ENCODE measurements around the gene GPAT3.

GPAT3 gene

GRCh38 chr4:83527671-83528070 is 8.2 kb upstream of the GPAT3 start:
- DNase-seq (no peak), ATAC-seq (no peak)
- Mint-ChIP-seq H3K4me1 (no peaks in the 10 kb centered on the region), H3K27me3 (peaks cover 24% of the 10 kb centered on the region), H3K9me3 (no peaks in the 10 kb centered on the region), H3K4me3 (no peak overlapping the region), H3K27ac (no peak overlapping the region)

GRCh38 chr4:83536362-83537272 is 709 bp downstream of the GPAT3 start:
- ATAC-seq (peak; percentile 13), DNase-seq (peak in 1 of 2 donors; percentile 16)
- Mint-ChIP-seq H3K27me3 (peaks cover 25% of the 10 kb centered on the region), H3K4me1 (peaks cover 24% of the 10 kb centered on the region), H3K9me3 (no peaks in the 10 kb centered on the region), H3K27ac (peak overlapping the region; percentile 13 to 77), H3K4me3 (peak overlapping the region; percentile 80 to 93)

- H3K9me3 Mint-ChIP-seq, result no peaks in the 10 kb centered on the region
- no peak overlapping the region for H3K27ac Mint-ChIP-seq
- DNase-seq (no peak), ATAC-seq (no peak)
- H3K4me1 Mint-ChIP-seq, result peaks cover under 1% of the 10 kb centered on the region
- H3K4me3 Mint-ChIP-seq, result no peak overlapping the region
- no peaks in the 10 kb centered on the region for H3K27me3 Mint-ChIP-seq
Observed at GRCh38 chr4:83542225-83542624, 6.3 kb downstream of the GPAT3 start.

GRCh38 chr4:83546786-83547185 is 10.9 kb downstream of the GPAT3 start:
- H3K4me3 Mint-ChIP-seq, result no peak overlapping the region
- no peak for DNase-seq
- H3K27me3 Mint-ChIP-seq, result no peaks in the 10 kb centered on the region
- H3K27ac Mint-ChIP-seq, result peak overlapping the region in 1 of 2 donors; percentile 65
- ATAC-seq, result no peak
- H3K9me3 Mint-ChIP-seq, result no peaks in the 10 kb centered on the region
- peaks cover 9% of the 10 kb centered on the region for H3K4me1 Mint-ChIP-seq

GRCh38 chr4:83548151-83548905 is 12.4 kb downstream of the GPAT3 start:
- Mint-ChIP-seq H3K27me3 (no peaks in the 10 kb centered on the region), H3K4me1 (peaks cover 21% of the 10 kb centered on the region), H3K9me3 (no peaks in the 10 kb centered on the region), H3K27ac (peak overlapping the region; percentile 44 to 80), H3K4me3 (no peak overlapping the region)
- ATAC-seq (peak; percentile 97), DNase-seq (peak; percentile 60 to 82)

GRCh38 chr4:83552083-83552482 is 16.2 kb downstream of the GPAT3 start:
- H3K27ac Mint-ChIP-seq, result no peak overlapping the region
- DNase-seq, result no peak

GRCh38 chr4:83552924-83553323 is 17.0 kb downstream of the GPAT3 start:
- Mint-ChIP-seq H3K9me3 (no peaks in the 10 kb centered on the region), H3K27ac (no peak overlapping the region), H3K27me3 (no peaks in the 10 kb centered on the region), H3K4me3 (no peak overlapping the region), H3K4me1 (peaks cover 23% of the 10 kb centered on the region)
- DNase-seq (no peak), ATAC-seq (peak; percentile 75)

More at GRCh38 chr4:83552083-83552482, 16.2 kb downstream of the GPAT3 start:
- no peak for ATAC-seq
- Mint-ChIP-seq H3K27me3 (no peaks in the 10 kb centered on the region), H3K4me1 (peaks cover 23% of the 10 kb centered on the region), H3K9me3 (no peaks in the 10 kb centered on the region), H3K4me3 (no peak overlapping the region)

GRCh38 chr4:83556006-83556707 is 20.2 kb downstream of the GPAT3 start:
- Mint-ChIP-seq H3K27ac (no peak overlapping the region), H3K4me1 (peaks cover 23% of the 10 kb centered on the region), H3K9me3 (no peaks in the 10 kb centered on the region), H3K4me3 (no peak overlapping the region), H3K27me3 (no peaks in the 10 kb centered on the region)
- DNase-seq (no peak), ATAC-seq (no peak)

- no peaks in the 10 kb centered on the region for H3K9me3 Mint-ChIP-seq
- ATAC-seq (no peak), DNase-seq (no peak)
- H3K27me3 Mint-ChIP-seq, result no peaks in the 10 kb centered on the region
- no peak overlapping the region for H3K27ac Mint-ChIP-seq
- peaks cover 23% of the 10 kb centered on the region for H3K4me1 Mint-ChIP-seq
- H3K4me3 Mint-ChIP-seq, result no peak overlapping the region
Observed at GRCh38 chr4:83556816-83557215, 20.9 kb downstream of the GPAT3 start.

- no peak overlapping the region for H3K27ac Mint-ChIP-seq
- no peaks in the 10 kb centered on the region for H3K27me3 Mint-ChIP-seq
- no peaks in the 10 kb centered on the region for H3K9me3 Mint-ChIP-seq
- no peak overlapping the region for H3K4me3 Mint-ChIP-seq
- DNase-seq (no peak), ATAC-seq (no peak)
- H3K4me1 Mint-ChIP-seq, result peaks cover 12% of the 10 kb centered on the region
Observed at GRCh38 chr4:83558059-83558653, 22.2 kb downstream of the GPAT3 start.

GRCh38 chr4:83558680-83559079 is 22.8 kb downstream of the GPAT3 start:
- no peaks in the 10 kb centered on the region for H3K27me3 Mint-ChIP-seq
- peaks cover 9% of the 10 kb centered on the region for H3K4me1 Mint-ChIP-seq
- DNase-seq, result no peak
- no peak overlapping the region for H3K27ac Mint-ChIP-seq
- no peak overlapping the region for H3K4me3 Mint-ChIP-seq
- no peaks in the 10 kb centered on the region for H3K9me3 Mint-ChIP-seq
- ATAC-seq, result no peak

- Mint-ChIP-seq H3K9me3 (no peaks in the 10 kb centered on the region), H3K4me3 (no peak overlapping the region), H3K4me1 (peaks cover 9% of the 10 kb centered on the region), H3K27me3 (no peaks in the 10 kb centered on the region), H3K27ac (peak overlapping the region in 1 of 2 donors; percentile 5)
- DNase-seq (no peak), ATAC-seq (no peak)
Observed at GRCh38 chr4:83560523-83560922, 24.6 kb downstream of the GPAT3 start.

GRCh38 chr4:83561381-83561780 is 25.5 kb downstream of the GPAT3 start:
- DNase-seq (no peak), ATAC-seq (peak; percentile 52)
- Mint-ChIP-seq H3K9me3 (no peaks in the 10 kb centered on the region), H3K27me3 (no peaks in the 10 kb centered on the region), H3K4me1 (peaks cover 9% of the 10 kb centered on the region), H3K4me3 (no peak overlapping the region), H3K27ac (no peak overlapping the region)

- DNase-seq, result no peak
- no peak for ATAC-seq
- H3K27ac Mint-ChIP-seq, result no peak overlapping the region
- no peaks in the 10 kb centered on the region for H3K27me3 Mint-ChIP-seq
- no peak overlapping the region for H3K4me3 Mint-ChIP-seq
- no peaks in the 10 kb centered on the region for H3K4me1 Mint-ChIP-seq
- H3K9me3 Mint-ChIP-seq, result no peaks in the 10 kb centered on the region
Observed at GRCh38 chr4:83563998-83564397, 28.1 kb downstream of the GPAT3 start.

- ATAC-seq, result no peak
- Mint-ChIP-seq H3K9me3 (no peaks in the 10 kb centered on the region), H3K4me3 (no peak overlapping the region), H3K27me3 (no peaks in the 10 kb centered on the region), H3K27ac (no peak overlapping the region), H3K4me1 (no peaks in the 10 kb centered on the region)
- DNase-seq, result no peak
Observed at GRCh38 chr4:83568062-83568461, 32.2 kb downstream of the GPAT3 start.
